Measurements from ENCODE around the gene AMPD3.
A peak's percentile ranks its signal among the peaks of the same experiment; 100 is the strongest.
"Not testable (repeated sequence)": the region's sequence is repeated elsewhere in the genome, so short reads cannot be mapped to it uniquely, and the experiment has no call there.

AMPD3 gene

DNA sequence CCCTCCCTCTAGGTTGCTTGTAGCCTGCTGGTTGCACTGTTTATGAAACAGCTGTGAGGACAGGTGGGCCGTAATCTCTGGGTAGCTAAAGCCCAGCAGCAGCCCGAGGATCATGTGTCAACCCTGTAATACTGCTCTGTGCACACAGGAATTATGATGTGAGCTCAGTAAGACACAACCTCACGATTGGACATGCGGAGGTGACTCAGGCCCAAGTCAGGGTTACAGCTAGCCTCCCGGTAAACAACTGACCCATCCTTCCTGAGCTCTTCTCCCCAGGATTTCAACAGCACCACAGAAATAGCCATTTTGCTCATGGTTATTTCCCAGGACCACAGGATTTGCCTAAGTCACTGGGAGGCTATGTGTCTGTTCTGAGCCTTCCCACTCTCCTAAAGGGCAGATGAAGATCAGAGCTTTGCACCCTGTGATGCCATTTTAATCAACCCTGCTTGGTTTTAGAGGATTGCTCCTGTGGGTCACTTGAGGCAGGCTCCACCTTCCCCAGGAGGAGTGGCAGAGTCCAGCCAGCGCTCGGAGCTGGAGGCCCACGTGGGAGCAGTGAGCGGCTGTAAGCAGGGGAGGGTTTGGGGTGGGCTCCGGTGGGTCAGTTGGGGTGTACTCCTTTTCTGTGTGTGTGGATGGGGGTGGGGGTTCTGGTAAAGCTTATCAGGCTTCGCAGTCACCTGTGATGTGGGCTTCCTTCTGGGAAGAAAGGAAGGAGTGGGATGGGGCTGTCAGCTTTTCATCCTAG is at the start of gene AMPD3:
Gene AMPD3 (plus strand): TSS at position 387 of the 754 bp plus-strand sequence. CDS start 6,256 bp downstream, outside the sequence.
- peak in 1 of 2 donors; percentile 54 for DNase-seq

DNA sequence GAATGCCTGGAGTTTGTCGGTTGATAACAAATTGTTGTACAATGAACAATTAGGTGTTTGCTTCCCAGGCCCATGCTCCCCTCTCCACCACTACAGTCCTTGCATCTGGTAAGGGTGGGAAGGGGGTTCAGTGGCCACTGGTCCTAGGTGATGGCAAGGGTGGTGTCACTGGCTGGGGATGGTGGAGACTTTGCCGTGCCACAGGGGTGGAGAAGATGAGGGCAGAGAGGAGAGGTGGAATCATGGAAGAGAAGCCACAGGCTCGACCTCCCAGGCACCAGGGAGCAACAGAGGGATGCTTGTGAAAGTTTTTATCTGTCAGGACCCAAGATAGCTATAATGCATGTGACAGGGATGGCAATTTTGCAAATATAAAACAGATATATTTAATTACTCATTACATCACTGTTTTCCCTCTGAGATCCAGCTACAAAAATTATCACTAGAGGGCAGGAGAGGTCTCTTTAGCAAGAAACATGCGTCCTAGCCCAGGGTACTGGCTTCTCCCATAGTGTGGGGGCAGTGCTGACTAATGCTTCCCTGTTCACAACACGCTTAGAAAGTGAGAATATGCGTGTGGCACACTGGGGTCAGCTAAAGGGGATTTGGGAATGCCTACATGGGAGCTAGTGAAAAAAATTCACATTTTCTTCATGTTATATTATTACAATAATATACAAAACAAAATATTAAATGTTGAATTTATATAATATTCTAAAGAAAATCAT is 49.0 kb upstream of the AMPD3 start:
- DNase-seq, result peak in 1 of 2 donors; percentile 84

DNA sequence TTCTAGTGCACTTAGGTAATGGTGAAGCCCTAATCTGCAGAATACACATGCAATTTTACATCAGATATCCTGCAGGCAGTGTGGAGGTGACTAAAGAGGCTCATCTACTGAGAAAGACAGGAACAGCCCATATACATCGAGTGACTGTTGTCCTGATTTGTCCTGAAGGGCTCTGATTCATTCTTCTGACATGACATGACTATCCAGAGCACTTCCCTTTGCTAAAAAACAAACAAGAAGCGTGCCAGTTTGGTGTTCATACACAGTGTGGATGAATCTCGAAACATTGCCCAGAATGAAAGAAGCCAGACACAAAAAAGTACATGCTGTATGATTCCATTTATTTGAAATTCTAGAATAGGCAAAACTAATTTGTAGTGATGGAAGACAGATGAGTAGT is 48.0 kb upstream of the AMPD3 start:
- DNase-seq, result peak in 1 of 2 donors; percentile 64

DNA sequence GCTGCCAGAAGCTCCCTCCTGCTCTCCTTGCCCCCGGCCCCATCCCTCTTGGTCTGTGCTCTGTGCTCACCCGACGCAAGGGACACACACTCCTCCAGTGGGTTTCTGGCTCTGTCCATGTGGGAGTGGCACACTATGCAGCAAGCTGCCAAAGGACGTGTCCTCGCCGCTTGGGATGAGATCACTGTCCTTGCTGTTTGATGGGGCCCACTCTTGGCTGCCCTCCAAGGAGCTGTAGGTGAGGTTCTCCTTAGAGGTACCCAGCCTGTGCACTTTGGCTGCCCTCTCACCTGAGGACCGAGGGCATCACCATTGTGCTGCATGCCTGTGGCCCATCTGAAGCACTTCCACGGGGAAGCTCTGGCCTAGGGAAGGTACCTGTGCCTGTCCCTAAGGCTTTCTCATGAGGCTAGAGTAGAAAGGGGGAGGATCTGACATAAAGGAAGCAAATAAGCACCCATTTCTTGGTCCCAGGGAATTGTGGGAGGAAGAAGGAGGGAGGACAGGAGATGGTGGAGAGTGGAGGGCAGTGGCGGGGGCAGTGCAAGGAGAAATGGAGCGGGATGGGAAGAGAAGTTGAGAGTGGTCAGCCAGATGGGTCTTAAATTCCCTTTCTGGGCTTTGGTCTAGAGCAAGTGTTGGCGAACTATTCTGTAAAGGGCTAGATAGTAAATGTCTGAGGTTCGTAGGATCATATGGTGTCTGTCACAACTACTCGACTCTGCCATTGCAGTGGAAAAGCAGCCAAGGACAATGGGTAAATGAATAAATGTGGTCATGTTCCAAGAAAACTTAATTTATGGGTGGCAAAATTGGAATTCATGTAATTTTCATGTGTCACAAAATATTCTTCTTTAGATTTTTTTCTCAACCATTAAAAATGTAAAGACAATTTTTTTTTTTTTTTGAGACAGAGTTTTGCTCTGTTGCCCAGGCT is 47.0 kb upstream of the AMPD3 start:
- DNase-seq, result no peak

DNA sequence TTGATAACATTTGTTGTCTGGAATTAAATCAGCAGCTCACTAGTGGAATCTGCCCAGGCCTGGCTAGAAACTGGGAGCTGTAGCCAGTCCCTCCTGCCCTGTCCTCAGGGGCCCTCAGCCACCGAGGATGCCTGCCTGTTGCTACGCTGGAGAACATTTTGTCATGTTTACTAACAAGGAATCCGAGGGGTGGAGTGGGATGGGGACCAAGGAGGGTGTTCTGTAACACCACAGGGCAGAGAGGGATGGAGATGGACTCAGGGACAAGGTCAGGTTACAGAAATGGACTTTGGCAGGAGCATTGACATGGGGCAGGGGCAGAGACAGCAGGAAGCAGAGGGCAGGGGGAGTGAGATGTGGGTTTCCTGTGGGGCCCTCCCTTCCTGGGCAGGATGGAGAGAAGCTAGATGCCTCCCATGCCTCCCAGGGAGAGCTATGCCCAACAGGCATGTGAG is 45.8 kb upstream of the AMPD3 start:
- peak in 1 of 2 donors; percentile 17 for DNase-seq

DNA sequence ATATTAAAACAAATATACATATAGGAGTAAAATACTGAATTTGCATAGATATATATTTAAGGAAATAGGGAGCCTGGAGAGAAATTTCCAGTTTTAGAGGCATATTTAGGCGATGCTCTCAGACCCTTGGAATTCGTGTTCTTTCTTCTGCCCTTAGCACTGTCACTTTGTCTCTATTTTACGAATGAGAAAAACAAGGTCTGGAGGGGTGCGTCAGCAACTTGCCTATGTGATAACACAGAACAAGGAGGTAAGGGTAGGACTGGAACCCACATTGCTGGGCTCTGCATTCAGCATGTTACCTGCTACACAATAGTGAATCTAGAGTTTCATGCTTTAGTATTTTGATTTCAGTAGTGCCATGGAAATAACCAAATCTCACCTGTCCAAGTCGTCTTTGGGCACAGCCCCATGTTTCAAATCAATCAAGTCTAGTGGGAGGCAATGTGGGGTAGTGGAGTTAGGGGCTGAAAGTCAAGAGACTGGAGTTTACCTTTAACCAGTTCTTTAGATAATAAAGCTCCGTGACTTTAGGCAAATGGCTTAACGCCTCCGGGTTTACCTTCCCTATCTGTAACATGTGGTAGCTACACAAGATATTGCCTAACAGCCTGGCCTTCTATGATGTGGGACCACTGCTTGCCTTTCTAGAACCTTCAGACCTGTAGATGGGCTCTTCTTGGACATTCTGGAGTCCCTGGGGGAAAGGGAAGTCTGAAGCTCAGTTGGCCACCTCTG is 44.8 kb upstream of the AMPD3 start:
- no peak for DNase-seq

DNA sequence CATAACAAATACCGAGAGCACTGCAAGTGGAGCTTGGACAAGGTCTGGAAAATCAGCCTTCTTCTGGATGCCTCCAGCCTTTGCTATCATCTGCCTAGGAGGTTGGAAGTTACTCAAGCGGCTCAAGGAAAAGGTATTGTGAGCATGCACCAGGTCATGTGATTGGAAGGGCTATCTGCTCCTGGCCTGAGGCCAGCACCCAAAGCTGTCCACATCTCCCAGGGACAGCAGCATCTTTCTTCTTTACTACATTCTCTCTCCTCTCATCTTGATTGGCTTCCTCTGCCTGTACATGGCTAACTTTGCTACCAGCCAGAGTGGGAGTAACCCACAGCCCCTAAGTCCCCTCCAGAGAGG is 44.2 kb upstream of the AMPD3 start:
- DNase-seq, result no peak

DNA sequence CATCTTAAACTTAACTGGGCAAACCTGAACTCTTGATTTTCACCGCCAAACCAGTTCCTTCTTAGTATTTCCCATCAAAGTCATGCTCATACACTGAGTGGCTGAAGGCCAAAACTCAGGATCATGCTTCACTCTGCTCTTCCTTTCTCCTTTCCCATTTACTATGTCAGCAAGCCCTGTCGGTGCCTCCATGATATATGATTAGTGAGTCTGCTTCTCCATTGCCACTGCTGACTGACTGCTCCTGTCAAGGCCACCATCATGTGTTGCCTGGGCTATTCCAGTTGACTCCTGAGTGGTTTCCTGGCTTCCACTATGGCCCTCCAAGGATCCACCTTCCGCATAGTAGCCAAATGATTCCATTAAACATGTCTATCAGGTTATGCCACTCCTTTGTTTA is 42.8 kb upstream of the AMPD3 start:
- DNase-seq, result no peak

DNA sequence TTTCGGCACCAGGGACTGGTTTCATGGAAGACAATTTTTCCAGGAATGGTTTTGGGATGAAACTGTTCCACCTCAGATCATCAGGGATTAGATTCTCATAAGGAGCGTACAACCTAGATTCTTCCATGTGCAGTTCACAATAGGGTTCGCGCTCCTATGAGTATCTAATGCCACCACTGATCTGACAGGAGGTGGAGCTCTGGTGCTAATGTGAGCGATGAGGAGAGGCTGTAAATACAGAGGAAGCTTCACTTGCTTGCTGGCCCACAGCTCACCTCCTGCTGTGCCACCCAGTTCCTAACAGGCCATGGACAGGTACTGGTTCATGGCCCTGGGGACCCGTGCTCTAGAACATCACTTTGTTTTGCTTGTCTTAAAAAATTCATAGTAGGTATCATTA is 41.8 kb upstream of the AMPD3 start:
- peak in 1 of 2 donors; percentile 48 for DNase-seq

DNA sequence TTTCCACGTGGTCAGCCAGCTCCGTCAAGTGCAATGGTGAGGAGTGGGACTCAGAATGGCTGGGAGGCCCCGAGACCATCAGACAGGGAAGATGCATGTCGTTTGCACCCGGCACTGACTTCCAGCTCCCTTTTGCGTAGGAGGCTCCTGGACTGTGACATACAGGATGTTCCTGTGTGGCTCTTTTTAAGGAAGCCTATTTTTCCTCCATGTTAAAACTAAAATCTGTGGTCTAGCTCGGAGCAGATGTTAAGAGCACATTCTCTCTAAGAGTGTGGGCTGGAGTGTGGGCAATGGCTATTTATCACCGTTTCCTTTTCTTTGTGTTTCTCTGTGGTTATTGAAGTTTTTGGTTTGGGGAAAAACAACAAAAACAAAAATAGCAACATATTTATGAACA is 40.9 kb upstream of the AMPD3 start:
- DNase-seq, result peak in 1 of 2 donors; percentile 30

DNA sequence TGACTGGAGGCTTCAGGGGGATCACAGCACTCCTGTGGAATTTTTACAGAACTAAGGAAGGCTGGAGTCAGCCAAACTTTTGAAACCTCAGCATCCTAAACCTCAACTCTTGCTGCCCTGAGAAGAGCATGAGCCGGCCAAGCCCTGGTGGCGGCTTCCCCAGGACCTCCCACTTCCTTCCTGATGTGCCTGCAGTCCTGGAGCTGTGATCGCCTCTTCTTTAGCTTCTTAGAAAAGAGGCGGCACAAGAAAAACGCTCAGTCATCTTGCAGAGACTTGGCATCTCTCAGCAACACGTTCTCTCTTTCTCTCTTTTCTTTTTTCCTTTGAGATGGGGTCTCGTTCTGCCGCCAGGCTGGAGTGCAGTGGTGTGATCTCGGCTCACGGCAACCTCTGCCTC is 40.4 kb upstream of the AMPD3 start:
- DNase-seq, result peak in 1 of 2 donors; percentile 86

DNA sequence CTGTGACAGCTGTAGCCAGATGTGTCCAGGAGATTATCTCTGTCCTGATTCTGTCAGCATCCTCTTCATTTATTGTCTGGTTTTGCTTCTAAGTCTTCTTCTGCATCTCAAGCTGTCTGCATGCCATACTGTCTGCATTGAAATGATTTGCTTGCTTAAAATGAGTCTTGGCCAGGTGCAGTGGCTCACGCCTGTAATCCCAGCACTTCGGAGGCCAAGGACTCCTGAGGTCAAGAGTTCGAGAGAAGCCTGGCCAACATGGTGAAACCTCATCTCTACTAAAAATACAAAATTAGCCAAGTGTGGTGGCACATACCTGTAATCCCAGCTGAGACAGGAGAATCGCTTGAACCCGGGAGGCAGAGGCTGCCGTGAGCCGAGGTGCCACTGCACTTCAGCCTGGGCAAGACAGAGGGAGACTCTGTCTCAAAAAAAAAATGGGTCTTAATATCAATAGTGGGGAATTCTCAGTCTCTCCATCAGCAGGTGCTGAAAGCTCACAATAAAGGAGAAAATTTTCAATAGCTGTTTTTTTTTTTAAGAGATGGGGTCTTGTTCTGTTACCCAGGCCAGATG is 39.2 kb upstream of the AMPD3 start:
- DNase-seq, result no peak

DNA sequence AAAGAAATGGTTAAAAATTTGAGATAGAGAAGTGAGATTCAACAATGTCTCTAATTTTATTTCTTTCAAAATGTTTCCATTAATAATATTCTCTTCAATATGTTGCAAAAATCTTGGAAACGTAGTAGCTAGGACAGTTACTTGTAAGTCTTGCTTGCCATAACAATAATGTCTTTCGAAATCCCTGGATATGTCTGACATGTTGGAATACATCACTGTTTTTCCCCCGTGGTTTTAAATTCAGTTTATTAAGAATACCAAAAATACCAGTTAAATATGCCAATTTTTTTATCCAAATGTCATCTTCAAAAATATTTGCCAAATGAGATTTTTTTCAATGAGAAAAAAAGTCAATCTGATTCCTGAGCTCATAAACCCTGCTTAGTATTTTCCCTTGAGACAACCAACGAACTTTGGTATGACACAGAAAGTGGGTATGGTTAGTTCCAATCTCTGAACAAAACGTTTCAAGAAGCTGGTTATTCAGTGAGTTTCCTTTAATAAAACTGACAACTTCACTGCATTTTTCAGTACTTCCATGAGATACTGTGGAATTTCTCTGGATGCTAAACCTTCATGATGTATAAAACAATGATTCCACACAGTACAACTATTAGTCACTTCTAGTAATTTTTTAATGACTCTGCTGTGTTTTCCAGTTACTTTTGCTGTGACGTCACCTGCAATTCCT is 36.7 kb upstream of the AMPD3 start:
- no peak for DNase-seq

DNA sequence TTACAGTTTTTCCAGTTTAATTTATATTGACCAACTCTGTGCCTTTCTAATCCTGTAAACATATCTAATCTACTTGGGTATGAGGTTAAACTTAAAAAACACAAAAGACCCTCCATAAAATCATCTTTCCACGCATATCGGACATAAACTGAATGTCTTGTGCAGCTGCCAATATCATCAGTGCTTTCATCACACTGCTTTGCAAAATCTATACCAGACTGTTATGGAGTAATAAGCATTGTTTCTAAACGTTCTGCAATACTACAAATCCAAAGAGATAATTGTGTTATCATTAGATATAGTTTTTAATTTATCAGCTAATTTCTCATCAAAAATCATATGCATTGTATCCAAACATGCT is 36.1 kb upstream of the AMPD3 start:
- DNase-seq, result no peak

DNA sequence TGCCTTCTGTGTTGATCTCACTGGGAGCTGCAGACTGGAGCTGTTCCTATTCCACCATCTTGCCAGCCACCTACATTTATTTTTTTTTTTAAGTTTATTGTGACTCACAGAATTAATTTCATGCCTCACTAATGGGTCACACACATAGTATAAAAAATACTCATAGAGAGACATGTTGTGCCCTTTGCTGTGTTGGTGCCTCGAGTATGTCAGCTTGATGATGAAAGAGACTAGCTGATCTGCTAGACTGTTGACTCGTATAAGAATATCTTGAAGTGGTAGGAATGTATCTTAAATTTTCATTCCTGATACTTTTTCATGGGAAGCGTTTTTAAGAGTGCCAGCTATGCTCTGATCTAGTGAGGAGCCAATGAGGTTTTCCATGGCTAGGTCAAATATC is 28.6 kb upstream of the AMPD3 start:
- DNase-seq, result no peak

DNA sequence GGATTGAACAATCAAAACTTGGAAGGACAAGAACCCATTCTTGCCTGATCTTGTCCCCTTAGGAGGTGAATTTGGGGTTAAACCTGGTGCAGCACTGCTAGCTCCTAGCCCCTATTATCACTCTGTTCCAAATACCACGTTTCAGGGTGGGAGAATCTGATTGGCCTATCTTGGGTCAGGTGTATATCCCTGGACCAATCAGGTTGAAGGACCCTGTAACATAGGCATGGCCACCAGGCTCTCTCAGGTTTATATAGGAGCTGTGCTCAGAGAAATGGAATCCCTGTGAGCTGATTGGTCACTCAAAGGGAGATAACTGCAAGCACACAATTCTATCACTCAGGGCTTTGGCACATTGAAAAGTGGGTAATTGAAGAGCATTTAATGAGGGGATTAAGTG is 26.6 kb upstream of the AMPD3 start:
- no peak for DNase-seq

DNA sequence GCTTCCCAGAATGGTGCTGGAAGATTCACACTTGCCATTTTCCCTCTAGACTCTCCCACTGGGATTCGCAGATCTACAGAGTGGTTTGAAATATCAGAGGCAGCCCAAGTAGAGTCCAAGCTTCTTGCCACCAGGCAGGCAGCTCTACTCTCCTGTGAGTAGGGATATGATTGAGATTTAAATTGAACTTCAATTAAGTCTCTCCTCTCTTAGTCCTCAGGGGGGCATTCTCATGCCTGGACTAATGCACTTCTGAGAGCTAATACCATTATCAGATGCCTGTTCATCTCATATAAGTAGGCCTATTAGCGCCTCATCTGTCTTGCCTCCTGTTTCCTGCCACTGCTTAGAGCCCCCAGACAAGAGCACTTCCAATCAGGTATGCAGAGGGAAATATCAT is 25.5 kb upstream of the AMPD3 start:
- no peak for DNase-seq

DNA sequence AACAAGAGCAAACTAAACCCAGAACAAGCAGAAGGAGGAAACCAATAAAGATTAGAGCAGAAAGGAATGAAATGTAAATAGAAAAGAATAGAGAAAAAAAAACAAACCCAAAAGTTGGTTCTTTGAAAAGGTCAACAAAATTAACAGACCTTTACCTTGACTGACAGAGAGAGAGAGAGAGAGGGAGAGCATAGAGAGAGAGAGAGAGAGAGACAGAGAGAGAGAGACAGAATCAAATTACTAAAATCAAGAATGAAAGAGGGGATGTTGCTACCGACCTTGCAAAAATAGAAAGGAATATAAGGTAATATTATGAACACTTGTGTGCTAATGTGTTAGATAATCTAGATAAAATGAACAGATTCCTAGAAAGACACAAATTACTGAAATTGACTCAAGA is 22.6 kb upstream of the AMPD3 start:
- DNase-seq, result no peak

DNA sequence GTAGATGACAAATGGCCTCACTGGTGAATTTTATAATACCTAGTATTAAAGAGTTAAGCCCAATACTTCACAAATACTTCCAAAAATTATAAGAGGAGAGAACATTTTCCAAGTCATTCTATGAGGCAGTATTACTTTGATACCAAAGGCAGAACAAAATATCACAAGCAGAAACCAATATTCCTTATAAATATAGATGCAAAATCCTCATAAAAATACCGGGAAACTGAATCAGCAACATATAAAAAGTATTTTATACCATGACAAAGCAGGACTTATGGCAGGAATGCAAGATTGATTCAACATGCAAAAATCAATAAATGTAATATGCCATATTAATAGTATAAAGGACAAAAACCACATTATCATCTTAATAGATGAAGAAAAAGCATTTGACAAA is 22.1 kb upstream of the AMPD3 start:
- no peak for DNase-seq

DNA sequence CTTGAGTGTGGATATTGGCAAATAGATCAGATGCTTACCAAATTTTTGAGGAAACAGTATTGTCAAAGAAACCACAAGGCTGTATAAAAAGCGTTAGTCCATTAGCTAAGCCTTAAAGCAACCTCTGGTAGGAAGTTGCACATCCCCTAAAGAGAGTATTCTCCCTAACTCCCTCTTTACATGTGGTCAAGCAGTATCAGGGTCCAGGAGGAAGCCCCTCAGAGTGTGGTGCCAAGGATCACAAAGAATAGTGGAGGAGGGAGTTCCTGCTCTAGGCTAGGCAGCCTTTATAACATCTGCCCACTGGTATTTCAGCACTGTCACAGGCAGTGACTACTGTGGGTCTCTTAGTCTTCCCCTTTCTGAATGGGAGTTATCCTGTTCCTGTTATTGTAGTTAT is 18.8 kb upstream of the AMPD3 start:
- DNase-seq, result peak in 1 of 2 donors; percentile 66

DNA sequence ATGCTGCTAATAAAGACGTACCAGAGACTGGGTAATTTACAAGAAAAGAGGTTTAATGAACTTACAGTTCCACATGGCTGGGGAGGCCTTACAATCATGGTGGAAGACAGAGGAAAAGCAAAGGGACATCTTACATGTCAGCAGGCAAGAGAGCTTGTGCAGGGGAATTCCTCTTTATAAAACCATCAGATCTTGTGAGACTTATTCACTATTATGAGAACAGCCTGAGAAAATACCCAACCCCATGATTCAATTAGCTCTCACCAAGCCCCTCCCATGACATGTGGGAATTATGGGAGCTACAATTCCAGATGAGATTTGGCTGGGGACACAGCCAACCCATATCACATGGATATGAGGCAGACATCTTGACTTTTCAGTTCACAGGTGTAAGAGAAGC is 18.4 kb upstream of the AMPD3 start:
- DNase-seq, result not testable (repeated sequence)

DNA sequence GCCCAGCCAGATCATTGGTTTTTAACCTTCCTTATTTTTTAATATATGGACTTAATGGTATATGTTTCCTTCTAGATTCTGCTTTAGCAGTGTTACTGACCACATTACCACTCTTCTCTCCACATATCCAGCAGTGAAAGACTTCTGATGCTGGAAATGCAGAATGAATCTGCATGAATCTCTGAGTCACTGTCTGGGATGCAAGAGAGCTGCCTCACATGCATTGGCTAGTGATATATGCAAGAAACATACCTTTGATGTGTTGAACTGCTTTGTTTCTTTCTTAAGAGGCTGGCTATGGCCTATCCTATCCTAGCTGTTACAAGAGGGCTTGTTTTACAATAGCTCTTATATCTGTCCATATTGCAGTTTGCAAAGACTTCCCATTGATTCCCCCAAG is 16.6 kb upstream of the AMPD3 start:
- no peak for DNase-seq

Data from bone marrow (tissue), 2 donors.